Activated naive CD8-positive, alpha-beta T cell (primary cell): ENCODE data around the gene NECAB3.
A peak's percentile ranks its signal among the peaks of the same experiment; 100 is the strongest.

Experiments
- H3K27ac Mint-ChIP-seq: one replicate; pipeline ENCODE4 v1.8.0; 2021; ENCODE audit warnings: mixed read lengths
- H3K27me3 Mint-ChIP-seq: one replicate; pipeline ENCODE4 v1.8.0; 2021; ENCODE audit warnings: mixed read lengths
- H3K36me3 Mint-ChIP-seq: one replicate; pipeline ENCODE4 v1.8.0; 2021; ENCODE audit warnings: mixed read lengths
- H3K4me1 Mint-ChIP-seq: one replicate; pipeline ENCODE4 v1.8.0; 2021; ENCODE audit warnings: low read depth, mixed read lengths
- H3K4me3 Mint-ChIP-seq: one replicate; pipeline ENCODE4 v1.8.0; 2021; ENCODE audit warnings: mild to moderate bottlenecking, mixed read lengths
- H3K9me3 Mint-ChIP-seq: one replicate; pipeline ENCODE4 v1.8.0; 2021; ENCODE audit warnings: low read depth, mixed read lengths

The NECAB3 gene

DNA sequence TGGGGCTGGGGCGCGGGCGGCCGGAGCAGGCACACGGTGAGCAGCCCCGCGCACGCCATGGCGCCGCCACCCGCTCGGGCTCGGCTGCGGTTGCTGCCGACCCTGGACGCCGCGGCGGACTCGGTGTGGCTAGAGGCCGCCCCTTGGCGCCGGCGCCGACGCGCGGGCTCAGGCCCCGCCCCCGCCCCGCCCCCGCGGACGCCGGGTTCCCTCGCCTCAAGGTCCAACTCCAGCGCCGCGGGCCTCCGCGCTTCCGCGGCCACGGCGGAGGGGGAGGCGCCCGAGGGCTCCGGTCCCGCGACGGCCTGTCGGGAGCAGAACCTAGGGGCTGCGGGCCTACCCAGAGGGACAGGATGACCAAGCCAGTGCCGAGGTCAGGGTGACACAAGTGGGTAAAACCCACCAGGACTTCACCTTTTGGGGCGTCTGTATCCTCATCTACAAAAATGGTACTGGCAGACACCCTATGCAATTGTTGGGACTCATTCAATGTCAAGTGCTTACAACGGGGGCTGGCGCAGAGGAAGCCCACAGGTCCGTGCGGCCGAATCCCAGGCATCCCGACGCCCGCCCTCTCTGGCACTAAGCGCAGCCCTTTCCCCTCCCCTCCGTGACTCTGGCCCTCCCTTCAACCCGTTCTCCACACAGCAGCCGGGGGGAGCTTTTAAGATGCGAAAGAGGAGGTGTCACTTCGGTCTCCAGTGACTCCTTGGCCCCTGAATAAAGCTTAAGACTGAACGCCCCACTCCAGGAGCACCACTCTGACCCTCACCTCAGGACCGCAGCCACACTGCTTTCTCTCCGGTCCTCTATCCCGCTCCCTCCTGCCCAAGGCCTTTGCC lies at the start of gene NECAB3:
Gene NECAB3, minus strand, starts transcription at position 135 of the 842 bp plus-strand sequence. Its CDS starts 76 bp downstream, at position 59.
- no peaks in the 10 kb centered on the region for H3K36me3 Mint-ChIP-seq
- H3K27ac Mint-ChIP-seq = peak within 1 kb of the TSS; percentile 58
- H3K4me1 Mint-ChIP-seq = peaks cover 32% of the 10 kb centered on the region
- no peaks in the 10 kb centered on the region for H3K27me3 Mint-ChIP-seq
- peak within 1 kb of the TSS; percentile 86 for H3K4me3 Mint-ChIP-seq
- no peaks in the 10 kb centered on the region for H3K9me3 Mint-ChIP-seq

DNA sequence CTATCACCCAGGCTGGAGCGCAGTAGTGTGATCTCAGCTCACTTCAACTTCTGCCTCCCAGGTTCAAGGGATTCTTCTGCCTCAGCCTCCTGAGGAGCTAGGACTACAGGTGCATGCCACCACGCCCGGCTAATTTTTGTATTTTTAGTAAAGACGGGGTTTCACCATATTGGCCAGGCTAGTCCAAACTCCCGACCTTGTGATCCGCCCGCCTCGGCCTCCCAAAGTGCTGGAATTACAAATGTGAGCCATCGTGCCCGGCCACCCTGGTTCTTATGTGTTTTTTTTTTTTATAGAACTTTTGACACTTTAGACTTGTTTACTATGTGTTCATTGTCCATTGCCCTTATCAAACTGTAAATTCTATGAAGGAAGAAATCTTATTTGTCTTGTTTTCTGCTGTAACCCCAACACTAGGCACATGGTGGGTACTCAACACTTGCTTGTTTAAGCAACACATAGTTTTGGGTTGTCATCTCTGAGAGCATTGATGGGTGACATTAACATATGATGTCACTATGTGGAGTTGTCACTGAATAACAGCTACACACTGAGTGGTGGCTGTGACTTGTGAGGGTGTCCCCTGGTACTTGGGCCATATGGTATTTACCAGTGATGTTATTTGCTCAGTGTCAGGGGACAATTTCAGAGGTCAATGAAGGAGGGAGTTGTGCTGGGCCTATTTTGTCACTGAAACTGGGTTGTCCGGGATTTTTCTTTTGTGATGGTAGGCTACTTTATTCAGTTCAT lies 47.3 kb upstream of the NECAB3 start:
- Mint-ChIP-seq H3K36me3 (peaks cover 2% of the 10 kb centered on the region), H3K27me3 (no peaks in the 10 kb centered on the region), H3K4me3 (peak overlapping the region; percentile 88), H3K4me1 (peaks cover 25% of the 10 kb centered on the region), H3K9me3 (no peaks in the 10 kb centered on the region), H3K27ac (no peak overlapping the region)

DNA sequence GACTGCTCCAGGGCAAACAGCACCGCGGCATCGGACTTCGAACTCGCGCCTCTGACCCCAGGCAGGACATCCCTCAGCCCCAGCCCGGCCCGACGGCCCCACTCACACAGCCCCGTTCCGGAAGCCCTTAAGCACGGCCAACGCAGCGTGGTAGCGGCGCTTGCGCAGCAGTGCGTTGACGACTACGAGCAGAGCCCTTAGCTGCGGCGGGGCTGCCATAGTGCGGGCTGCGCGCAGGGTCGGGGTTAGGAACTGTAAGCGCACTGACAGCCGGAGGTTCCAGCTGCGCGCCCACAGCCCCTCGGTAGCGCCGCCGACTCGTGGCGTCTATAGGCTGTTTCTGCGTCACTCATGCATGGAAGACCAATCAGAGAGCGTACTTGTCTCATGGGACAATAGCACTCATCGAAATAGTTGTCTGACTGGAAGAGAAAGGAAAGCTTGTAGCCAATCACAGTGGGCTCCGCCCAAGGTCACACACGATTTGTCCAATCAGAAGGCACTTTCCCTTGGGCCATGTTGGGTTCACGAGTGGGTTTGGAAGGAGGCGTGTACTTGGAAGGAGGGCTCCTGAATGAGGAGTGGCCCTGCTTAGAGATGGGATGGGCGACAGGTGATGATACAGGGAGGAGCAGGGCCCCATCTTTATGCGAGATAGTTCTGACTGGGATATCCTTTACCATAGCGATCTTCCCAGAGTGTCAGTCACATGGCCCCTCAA lies 45.9 kb upstream of the NECAB3 start, which contains the start of gene PXMP4:
Gene PXMP4, minus strand, starts transcription at position 322 of the 721 bp plus-strand sequence. Its CDS starts 103 bp downstream, at position 219.
- Mint-ChIP-seq H3K9me3 (no peaks in the 10 kb centered on the region), H3K4me1 (peaks cover 25% of the 10 kb centered on the region), H3K27me3 (no peaks in the 10 kb centered on the region), H3K36me3 (peaks cover 2% of the 10 kb centered on the region), H3K4me3 (peak within 1 kb of the TSS; percentile 88), H3K27ac (peak within 1 kb of the TSS; percentile 86)

GRCh38 chr20:33719277-33719988 lies 45.2 kb upstream of the NECAB3 start:
- H3K9me3 Mint-ChIP-seq = no peaks in the 10 kb centered on the region
- H3K4me3 Mint-ChIP-seq = peak overlapping the region; percentile 88
- H3K27ac Mint-ChIP-seq = peak overlapping the region; percentile 86
- peaks cover 2% of the 10 kb centered on the region for H3K36me3 Mint-ChIP-seq
- H3K27me3 Mint-ChIP-seq = no peaks in the 10 kb centered on the region
- peaks cover 25% of the 10 kb centered on the region for H3K4me1 Mint-ChIP-seq

- Mint-ChIP-seq H3K9me3 (no peaks in the 10 kb centered on the region), H3K27me3 (no peaks in the 10 kb centered on the region), H3K4me1 (peaks cover 23% of the 10 kb centered on the region), H3K27ac (no peak overlapping the region), H3K4me3 (no peak overlapping the region), H3K36me3 (peaks cover 7% of the 10 kb centered on the region)
These were observed 42.3 kb upstream of the NECAB3 start for GRCh38 chr20:33716498-33716897.

DNA sequence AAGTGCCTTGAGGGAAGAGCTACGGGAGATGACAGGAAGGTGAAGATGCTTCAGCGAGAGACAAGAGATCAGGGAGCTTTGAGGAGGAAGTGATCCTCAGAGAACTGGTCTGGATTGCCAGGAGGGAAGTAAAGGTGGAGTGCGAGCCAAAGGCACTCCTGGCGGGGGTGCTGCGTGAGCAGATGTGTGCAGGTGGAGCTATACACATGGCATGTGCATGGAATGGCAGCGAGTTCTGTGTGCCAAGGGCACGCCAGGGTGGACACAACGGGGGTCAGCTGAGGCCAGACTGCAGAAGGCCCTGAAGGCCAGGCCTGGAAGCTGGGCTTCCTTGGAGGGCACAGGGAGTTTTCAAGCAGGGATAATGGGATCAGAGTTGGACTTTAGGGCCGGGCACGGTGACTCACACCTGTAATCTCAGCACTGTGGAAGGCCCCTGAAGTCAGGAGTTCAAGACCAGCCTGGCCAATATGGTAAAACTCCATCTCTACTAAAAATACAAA lies 39.7 kb upstream of the NECAB3 start:
- H3K4me3 Mint-ChIP-seq = no peak overlapping the region
- H3K36me3 Mint-ChIP-seq = peaks cover 13% of the 10 kb centered on the region
- H3K9me3 Mint-ChIP-seq = no peaks in the 10 kb centered on the region
- H3K4me1 Mint-ChIP-seq = peaks cover 23% of the 10 kb centered on the region
- no peak overlapping the region for H3K27ac Mint-ChIP-seq
- no peaks in the 10 kb centered on the region for H3K27me3 Mint-ChIP-seq

GRCh38 chr20:33711446-33711738 lies 37.2 kb upstream of the NECAB3 start:
- Mint-ChIP-seq H3K4me3 (no peak overlapping the region), H3K4me1 (peaks cover 15% of the 10 kb centered on the region), H3K27ac (no peak overlapping the region)

GRCh38 chr20:33710681-33711445 lies 36.6 kb upstream of the NECAB3 start:
- H3K27me3 Mint-ChIP-seq = no peaks in the 10 kb centered on the region
- peak overlapping the region; percentile 46 for H3K27ac Mint-ChIP-seq
- H3K9me3 Mint-ChIP-seq = no peaks in the 10 kb centered on the region
- H3K36me3 Mint-ChIP-seq = peaks cover 11% of the 10 kb centered on the region
- H3K4me1 Mint-ChIP-seq = peaks cover 15% of the 10 kb centered on the region
- H3K4me3 Mint-ChIP-seq = no peak overlapping the region

More at GRCh38 chr20:33711446-33711738, 37.2 kb upstream of the NECAB3 start:
- H3K9me3 Mint-ChIP-seq = no peaks in the 10 kb centered on the region
- peaks cover 11% of the 10 kb centered on the region for H3K36me3 Mint-ChIP-seq
- no peaks in the 10 kb centered on the region for H3K27me3 Mint-ChIP-seq

- Mint-ChIP-seq H3K4me3 (no peak overlapping the region), H3K4me1 (peaks cover 15% of the 10 kb centered on the region), H3K27ac (no peak overlapping the region), H3K36me3 (peaks cover 11% of the 10 kb centered on the region), H3K9me3 (no peaks in the 10 kb centered on the region), H3K27me3 (no peaks in the 10 kb centered on the region)
These were observed 35.8 kb upstream of the NECAB3 start for GRCh38 chr20:33709905-33710541.

DNA sequence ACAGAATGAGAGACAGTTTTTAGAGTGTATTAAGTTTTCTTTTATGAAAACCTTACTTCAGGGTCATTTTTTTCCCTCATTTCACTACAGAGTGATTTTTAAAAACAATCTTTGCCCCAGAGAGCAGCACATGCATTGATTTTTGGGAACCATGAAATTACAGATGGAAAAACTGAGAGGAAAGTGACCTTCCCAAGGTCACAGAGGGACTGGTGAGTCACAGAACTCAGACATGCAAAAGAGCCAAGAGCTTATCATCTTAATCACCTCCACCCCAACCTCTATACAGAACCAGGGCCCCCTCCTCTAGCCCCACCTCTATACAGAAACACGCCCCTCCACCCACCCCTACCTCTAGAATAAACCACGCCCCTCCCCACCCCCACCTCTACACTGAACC lies 35.2 kb upstream of the NECAB3 start:
- no peak overlapping the region for H3K4me3 Mint-ChIP-seq
- no peaks in the 10 kb centered on the region for H3K27me3 Mint-ChIP-seq
- H3K4me1 Mint-ChIP-seq = peaks cover 15% of the 10 kb centered on the region
- H3K9me3 Mint-ChIP-seq = no peaks in the 10 kb centered on the region
- peak overlapping the region; percentile 75 for H3K27ac Mint-ChIP-seq
- peaks cover 11% of the 10 kb centered on the region for H3K36me3 Mint-ChIP-seq

DNA sequence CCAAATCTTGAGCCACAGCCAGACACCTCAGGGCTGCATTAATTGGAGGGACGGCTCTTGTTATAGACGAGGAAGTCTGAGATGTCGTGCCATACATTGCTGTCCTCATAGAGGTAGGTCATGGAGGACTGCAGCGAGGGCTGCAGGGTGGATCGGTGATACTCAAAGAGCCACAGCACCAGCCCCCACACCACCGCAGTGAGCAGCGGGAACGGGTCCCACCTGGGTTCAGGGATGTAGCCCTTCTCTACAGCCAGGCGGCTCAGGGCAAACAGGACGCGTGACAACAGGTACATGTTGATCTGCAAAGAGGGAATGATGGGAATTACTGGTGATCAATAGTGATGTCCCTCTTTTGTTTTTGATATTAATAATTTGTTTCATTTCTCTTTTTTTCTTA lies 33.4 kb upstream of the NECAB3 start:
- Mint-ChIP-seq H3K4me3 (no peak overlapping the region), H3K27me3 (no peaks in the 10 kb centered on the region), H3K36me3 (peaks cover 6% of the 10 kb centered on the region), H3K9me3 (no peaks in the 10 kb centered on the region), H3K4me1 (peaks cover 15% of the 10 kb centered on the region), H3K27ac (no peak overlapping the region)

- H3K9me3 Mint-ChIP-seq = no peaks in the 10 kb centered on the region
- H3K27ac Mint-ChIP-seq = no peak overlapping the region
- no peaks in the 10 kb centered on the region for H3K36me3 Mint-ChIP-seq
- H3K4me3 Mint-ChIP-seq = no peak overlapping the region
- peaks cover 5% of the 10 kb centered on the region for H3K4me1 Mint-ChIP-seq
- H3K27me3 Mint-ChIP-seq = no peaks in the 10 kb centered on the region
These were observed 30.1 kb upstream of the NECAB3 start for GRCh38 chr20:33704197-33704924.
